ENCODE data around the gene CCNL2. TPM values are rescaled to one million over a fixed set of nuclear protein-coding genes. Genes with fewer than 3 reads are reported as not detected.

The CCNL2 gene
- total RNA-seq, 1 experiment from 2014 or later = 142 TPM

DNA sequence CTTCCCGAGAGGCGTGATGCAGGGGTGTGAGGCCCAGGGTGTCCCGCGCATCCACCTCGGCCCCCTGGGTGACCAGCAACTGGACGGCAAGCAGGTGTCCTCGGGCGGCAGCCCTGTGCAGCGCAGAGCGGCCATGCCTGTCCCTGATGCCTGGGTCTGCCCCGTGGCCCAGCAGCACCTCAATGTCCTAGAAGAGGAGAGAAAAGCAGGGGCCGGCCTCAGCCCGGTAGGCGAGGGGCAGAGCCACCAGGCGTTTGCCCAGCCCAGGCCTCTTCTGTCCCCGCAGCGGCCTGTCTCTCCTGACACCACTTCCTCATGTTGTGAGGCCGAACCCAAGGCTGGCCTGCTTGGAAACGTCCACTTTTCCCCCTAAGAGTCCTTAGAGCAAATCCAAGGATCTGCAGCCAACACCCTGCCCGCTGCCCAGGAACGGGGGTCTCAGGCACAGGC is 20.3 kb upstream of the CCNL2 start:
- POLR2A ChIA-PET = interaction anchor here (1.5 kb wide), 1 partner anchor 11 kb away, joined by 5 read pairs; no protein-coding TSS in a partner anchor
- Mint-ChIP-seq H3K27ac (0 out of 2 replicates have a peak overlapping the region, but pooled peaks have one; percentile 70), H3K27me3 (ENCODE audit: low read depth) (peaks cover 2% of the 10 kb centered on the region; the same call in 1 of the 2 replicates), H3K36me3 (no peaks in the 10 kb centered on the region), H3K4me1 (peaks cover 32% of the 10 kb centered on the region), H3K9me3 (no peaks in the 10 kb centered on the region), H3K4me3 (no peak overlapping the region)
- TF ChIP-seq, protein P1, sequence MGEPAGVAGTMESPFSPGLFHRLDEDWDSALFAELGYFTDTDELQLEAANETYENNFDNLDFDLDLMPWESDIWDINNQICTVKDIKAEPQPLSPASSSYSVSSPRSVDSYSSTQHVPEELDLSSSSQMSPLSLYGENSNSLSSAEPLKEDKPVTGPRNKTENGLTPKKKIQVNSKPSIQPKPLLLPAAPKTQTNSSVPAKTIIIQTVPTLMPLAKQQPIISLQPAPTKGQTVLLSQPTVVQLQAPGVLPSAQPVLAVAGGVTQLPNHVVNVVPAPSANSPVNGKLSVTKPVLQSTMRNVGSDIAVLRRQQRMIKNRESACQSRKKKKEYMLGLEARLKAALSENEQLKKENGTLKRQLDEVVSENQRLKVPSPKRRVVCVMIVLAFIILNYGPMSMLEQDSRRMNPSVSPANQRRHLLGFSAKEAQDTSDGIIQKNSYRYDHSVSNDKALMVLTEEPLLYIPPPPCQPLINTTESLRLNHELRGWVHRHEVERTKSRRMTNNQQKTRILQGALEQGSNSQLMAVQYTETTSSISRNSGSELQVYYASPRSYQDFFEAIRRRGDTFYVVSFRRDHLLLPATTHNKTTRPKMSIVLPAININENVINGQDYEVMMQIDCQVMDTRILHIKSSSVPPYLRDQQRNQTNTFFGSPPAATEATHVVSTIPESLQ (CRISPR knock-in tag; IDR thresholded peaks at IDR 0.05) = no peak
- TF ChIP-seq, protein P2, sequence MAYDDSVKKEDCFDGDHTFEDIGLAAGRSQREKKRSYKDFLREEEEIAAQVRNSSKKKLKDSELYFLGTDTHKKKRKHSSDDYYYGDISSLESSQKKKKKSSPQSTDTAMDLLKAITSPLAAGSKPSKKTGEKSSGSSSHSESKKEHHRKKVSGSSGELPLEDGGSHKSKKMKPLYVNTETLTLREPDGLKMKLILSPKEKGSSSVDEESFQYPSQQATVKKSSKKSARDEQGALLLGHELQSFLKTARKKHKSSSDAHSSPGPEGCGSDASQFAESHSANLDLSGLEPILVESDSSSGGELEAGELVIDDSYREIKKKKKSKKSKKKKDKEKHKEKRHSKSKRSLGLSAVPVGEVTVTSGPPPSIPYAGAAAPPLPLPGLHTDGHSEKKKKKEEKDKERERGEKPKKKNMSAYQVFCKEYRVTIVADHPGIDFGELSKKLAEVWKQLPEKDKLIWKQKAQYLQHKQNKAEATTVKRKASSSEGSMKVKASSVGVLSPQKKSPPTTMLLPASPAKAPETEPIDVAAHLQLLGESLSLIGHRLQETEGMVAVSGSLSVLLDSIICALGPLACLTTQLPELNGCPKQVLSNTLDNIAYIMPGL (CRISPR knock-in tag; IDR thresholded peaks at IDR 0.05) = no peak
- TF ChIP-seq, protein P3, sequence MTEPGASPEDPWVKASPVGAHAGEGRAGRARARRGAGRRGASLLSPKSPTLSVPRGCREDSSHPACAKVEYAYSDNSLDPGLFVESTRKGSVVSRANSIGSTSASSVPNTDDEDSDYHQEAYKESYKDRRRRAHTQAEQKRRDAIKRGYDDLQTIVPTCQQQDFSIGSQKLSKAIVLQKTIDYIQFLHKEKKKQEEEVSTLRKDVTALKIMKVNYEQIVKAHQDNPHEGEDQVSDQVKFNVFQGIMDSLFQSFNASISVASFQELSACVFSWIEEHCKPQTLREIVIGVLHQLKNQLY (CRISPR knock-in tag; IDR thresholded peaks at IDR 0.05) = no peak
- TF ChIP-seq, protein P4, sequence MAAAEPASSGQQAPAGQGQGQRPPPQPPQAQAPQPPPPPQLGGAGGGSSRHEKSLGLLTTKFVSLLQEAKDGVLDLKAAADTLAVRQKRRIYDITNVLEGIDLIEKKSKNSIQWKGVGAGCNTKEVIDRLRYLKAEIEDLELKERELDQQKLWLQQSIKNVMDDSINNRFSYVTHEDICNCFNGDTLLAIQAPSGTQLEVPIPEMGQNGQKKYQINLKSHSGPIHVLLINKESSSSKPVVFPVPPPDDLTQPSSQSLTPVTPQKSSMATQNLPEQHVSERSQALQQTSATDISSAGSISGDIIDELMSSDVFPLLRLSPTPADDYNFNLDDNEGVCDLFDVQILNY (CRISPR knock-in tag; IDR thresholded peaks at IDR 0.05) = no peak
- TF ChIP-seq ELF4 (CRISPR knock-in tag; IDR thresholded peaks at IDR 0.05; ENCODE audit: low read depth) = no peak
- no peak for TF ChIP-seq NR3C1 (CRISPR knock-in tag; conservative IDR thresholded peaks at IDR 0.05; ENCODE audit: low read depth)
- TF ChIP-seq ZNF138 (CRISPR knock-in tag; conservative IDR thresholded peaks at IDR 0.05) = no peak
- no peak for TF ChIP-seq STAT6 (CRISPR knock-in tag; conservative IDR thresholded peaks at IDR 0.05; ENCODE audit: low read depth)
- no peak for TF ChIP-seq ZBTB21 (CRISPR knock-in tag; IDR thresholded peaks at IDR 0.05; ENCODE audit: borderline replicate concordance)
- TF ChIP-seq NFATC4 (CRISPR knock-in tag; IDR thresholded peaks at IDR 0.05) = no peak
- no peak for TF ChIP-seq JAZF1 (CRISPR knock-in tag; IDR thresholded peaks at IDR 0.05)
- TF ChIP-seq FOXP1 (CRISPR knock-in tag; IDR thresholded peaks at IDR 0.05; ENCODE audit: borderline replicate concordance) = no peak
- no peak for TF ChIP-seq GABPB1 (CRISPR knock-in tag; IDR thresholded peaks at IDR 0.05)
- no peak for TF ChIP-seq MXD4 (CRISPR knock-in tag; IDR thresholded peaks at IDR 0.05; ENCODE audit: borderline replicate concordance)
- ATAC-seq (no peak), DNase-seq (ENCODE audit: low spot score) (no peak)
- CTCF ChIA-PET = interaction anchor here (0.6 to 1.6 kb wide), 2 partner anchors 14 to 25 kb away, joined by 5 read pairs; no protein-coding TSS in a partner anchor

GRCh38 chr1:1418464-1419362 is 19.6 kb upstream of the CCNL2 start:
- H3K4me3 Mint-ChIP-seq = no peak overlapping the region
- POLR2A ChIA-PET = no interaction called here
- ATAC-seq = no peak
- TF ChIP-seq E2F4 (CRISPR knock-in tag; IDR thresholded peaks at IDR 0.05; ENCODE audit: borderline replicate concordance, low read depth) = no peak
- TF ChIP-seq USF2 (CRISPR knock-in tag; IDR thresholded peaks at IDR 0.05) = no peak
- no peak for TF ChIP-seq ZNF512 (CRISPR knock-in tag; IDR thresholded peaks at IDR 0.05; ENCODE audit: borderline replicate concordance)
- TF ChIP-seq ZNF416 (CRISPR knock-in tag; IDR thresholded peaks at IDR 0.05) = no peak
- TF ChIP-seq ATF1 (CRISPR knock-in tag; IDR thresholded peaks at IDR 0.05) = no peak
- no peak for TF ChIP-seq SOX15 (CRISPR knock-in tag; IDR thresholded peaks at IDR 0.05)

More at GRCh38 chr1:1418464-1419362, 19.6 kb upstream of the CCNL2 start:
- Mint-ChIP-seq H3K36me3 (no peaks in the 10 kb centered on the region), H3K27me3 (ENCODE audit: low read depth) (peaks cover 2% of the 10 kb centered on the region; the same call in 1 of the 2 replicates), H3K9me3 (no peaks in the 10 kb centered on the region), H3K4me1 (peaks cover 32% of the 10 kb centered on the region), H3K27ac (no peak overlapping the region)
- CTCF ChIA-PET = no interaction called here
- no peak for DNase-seq (ENCODE audit: low spot score)

Measured in WTC11 (cell line).